ENCODE data around the gene SLC2A10.

Gene SLC2A10

DNA sequence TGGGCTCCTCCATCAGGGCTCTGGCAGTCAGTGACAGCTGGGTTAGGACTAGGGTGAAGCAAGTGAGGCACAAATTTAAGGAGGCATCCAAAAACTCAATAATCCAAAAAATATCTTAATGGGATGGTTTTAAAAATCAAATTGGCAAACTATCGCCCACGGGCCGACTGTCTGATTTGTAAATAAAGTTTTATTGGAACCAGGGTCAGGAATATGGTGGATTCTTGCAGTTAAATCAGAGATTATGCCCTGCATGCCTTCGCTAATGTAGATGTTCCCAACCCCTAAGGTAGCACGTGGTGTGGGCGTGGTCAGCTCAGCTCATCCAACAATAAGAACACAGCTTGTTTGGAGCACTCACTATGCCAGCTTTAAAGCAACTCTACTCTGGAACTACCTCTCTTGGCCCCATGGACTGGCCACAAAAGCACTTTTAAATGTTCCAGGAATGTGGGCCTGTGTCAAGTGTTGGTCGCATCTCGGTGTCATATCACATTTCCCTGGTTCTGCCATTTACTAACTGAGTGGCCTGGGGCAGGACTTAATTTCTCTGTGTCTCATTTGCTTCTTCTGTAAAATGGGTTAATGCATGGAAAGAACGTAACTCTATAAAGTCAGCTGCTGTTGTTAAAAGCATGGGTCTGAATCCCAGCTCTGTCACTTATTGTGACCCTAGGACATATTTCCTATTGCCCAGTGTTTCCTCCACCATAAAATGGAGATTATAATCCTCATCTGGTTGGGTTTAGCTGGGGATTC is 27.2 kb upstream of the SLC2A10 start:
- Histone ChIP-seq H3K9me2 (replicated peaks; ENCODE audit: insufficient read depth, low read length) (no peaks in the 10 kb centered on the region), H3K36me3 (ENCODE audit: low read length) (peaks cover 20% of the 10 kb centered on the region), H3K79me2 (ENCODE audit: insufficient read depth, low read length) (peaks cover 27% of the 10 kb centered on the region), H3K9me3 (ENCODE audit: insufficient read depth, low read length) (no peaks in the 10 kb centered on the region), H3K27ac (ENCODE audit: low read depth, low read length) (no peak overlapping the region), H4K20me1 (ENCODE audit: low read depth, low read length) (peaks cover 4% of the 10 kb centered on the region; the same call in 1 of the 2 replicates), H3K4me2 (ENCODE audit: low read depth, low read length, poor library complexity, severe bottlenecking) (no peak overlapping the region), H3K9ac (ENCODE audit: low read length) (no peak overlapping the region), H3F3A (ENCODE audit: insufficient read depth) (peaks cover 12% of the 10 kb centered on the region), H3K4me3 (ENCODE audit: insufficient read depth, low read length, poor library complexity, severe bottlenecking) (no peak overlapping the region), H3K27me3 (ENCODE audit: low read length) (no peaks in the 10 kb centered on the region), H2AFZ (ENCODE audit: low read depth, low read length, severe bottlenecking) (no peak overlapping the region)
- no peak for TF ChIP-seq EZH2phosphoT487 (conservative IDR thresholded peaks at IDR 0.05; ENCODE audit: low read length)
- TF ChIP-seq, protein P1, sequence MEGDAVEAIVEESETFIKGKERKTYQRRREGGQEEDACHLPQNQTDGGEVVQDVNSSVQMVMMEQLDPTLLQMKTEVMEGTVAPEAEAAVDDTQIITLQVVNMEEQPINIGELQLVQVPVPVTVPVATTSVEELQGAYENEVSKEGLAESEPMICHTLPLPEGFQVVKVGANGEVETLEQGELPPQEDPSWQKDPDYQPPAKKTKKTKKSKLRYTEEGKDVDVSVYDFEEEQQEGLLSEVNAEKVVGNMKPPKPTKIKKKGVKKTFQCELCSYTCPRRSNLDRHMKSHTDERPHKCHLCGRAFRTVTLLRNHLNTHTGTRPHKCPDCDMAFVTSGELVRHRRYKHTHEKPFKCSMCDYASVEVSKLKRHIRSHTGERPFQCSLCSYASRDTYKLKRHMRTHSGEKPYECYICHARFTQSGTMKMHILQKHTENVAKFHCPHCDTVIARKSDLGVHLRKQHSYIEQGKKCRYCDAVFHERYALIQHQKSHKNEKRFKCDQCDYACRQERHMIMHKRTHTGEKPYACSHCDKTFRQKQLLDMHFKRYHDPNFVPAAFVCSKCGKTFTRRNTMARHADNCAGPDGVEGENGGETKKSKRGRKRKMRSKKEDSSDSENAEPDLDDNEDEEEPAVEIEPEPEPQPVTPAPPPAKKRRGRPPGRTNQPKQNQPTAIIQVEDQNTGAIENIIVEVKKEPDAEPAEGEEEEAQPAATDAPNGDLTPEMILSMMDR (IDR thresholded peaks at IDR 0.05; ENCODE audit: insufficient read depth, low read length, poor library complexity, severe bottlenecking) = no peak

DNA sequence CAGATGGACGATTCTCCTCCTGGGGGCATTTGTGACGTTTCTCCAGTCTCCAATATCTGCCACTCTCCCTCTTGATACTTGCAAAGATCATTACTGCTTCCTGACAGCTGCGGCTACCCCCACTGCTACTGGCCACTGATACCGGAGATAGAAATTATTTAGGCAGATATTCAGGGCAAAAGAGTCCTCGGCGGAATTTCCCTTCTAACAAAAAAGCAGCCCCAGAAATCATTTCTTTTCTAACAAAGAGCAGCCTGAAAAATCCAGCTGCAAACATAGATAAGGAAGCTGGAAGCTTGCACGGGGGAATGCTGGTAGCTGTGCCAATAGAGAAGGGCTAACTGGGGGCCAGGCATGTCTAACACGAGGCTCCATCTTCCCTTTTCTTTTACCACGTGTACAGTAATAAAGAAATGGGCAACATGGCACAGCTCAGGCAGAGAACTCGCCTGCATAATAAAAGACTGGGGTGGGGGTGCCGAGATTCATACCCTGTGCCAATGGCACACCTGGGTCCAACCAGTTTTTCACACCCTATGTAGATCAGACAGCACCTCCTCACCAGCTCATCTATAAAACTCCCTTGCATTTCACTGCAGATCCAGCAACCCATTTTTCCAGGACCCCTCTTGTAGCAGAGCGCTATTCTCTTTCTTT is 26.3 kb upstream of the SLC2A10 start:
- H3F3A ChIP-seq (ENCODE audit: insufficient read depth) = peaks cover 12% of the 10 kb centered on the region
- H2AFZ ChIP-seq (ENCODE audit: low read depth, low read length, severe bottlenecking) = no peak overlapping the region
- no peak overlapping the region for H3K4me3 ChIP-seq (ENCODE audit: insufficient read depth, low read length, poor library complexity, severe bottlenecking)
- peaks cover 20% of the 10 kb centered on the region for H3K36me3 ChIP-seq (ENCODE audit: low read length)
- H3K79me2 ChIP-seq (ENCODE audit: insufficient read depth, low read length) = peaks cover 36% of the 10 kb centered on the region
- peaks cover 10% of the 10 kb centered on the region; the same call in 1 of the 2 replicates for H4K20me1 ChIP-seq (ENCODE audit: low read depth, low read length)
- no peak overlapping the region for H3K4me2 ChIP-seq (ENCODE audit: low read depth, low read length, poor library complexity, severe bottlenecking)
- no peaks in the 10 kb centered on the region for H3K9me3 ChIP-seq (ENCODE audit: insufficient read depth, low read length)
- no peaks in the 10 kb centered on the region for H3K9me2 ChIP-seq (replicated peaks; ENCODE audit: insufficient read depth, low read length)
- H3K9ac ChIP-seq (ENCODE audit: low read length) = no peak overlapping the region
- TF ChIP-seq, protein P1 (IDR thresholded peaks at IDR 0.05; ENCODE audit: insufficient read depth, low read length, poor library complexity, severe bottlenecking) = no peak
- TF ChIP-seq EZH2phosphoT487 (conservative IDR thresholded peaks at IDR 0.05; ENCODE audit: low read length) = no peak
- no peak overlapping the region for H3K27ac ChIP-seq (ENCODE audit: low read depth, low read length)
- no peaks in the 10 kb centered on the region for H3K27me3 ChIP-seq (ENCODE audit: low read length)

GRCh38 chr20:46683668-46683938 is 25.8 kb upstream of the SLC2A10 start:
- Histone ChIP-seq H3K4me3 (ENCODE audit: insufficient read depth, low read length, poor library complexity, severe bottlenecking) (no peak overlapping the region), H3K4me2 (ENCODE audit: low read depth, low read length, poor library complexity, severe bottlenecking) (no peak overlapping the region), H4K20me1 (ENCODE audit: low read depth, low read length) (peaks cover 11% of the 10 kb centered on the region; the same call in 1 of the 2 replicates), H3K36me3 (ENCODE audit: low read length) (peaks cover 20% of the 10 kb centered on the region), H3K9me2 (replicated peaks; ENCODE audit: insufficient read depth, low read length) (no peaks in the 10 kb centered on the region), H3K27ac (ENCODE audit: low read depth, low read length) (no peak overlapping the region), H3K9ac (ENCODE audit: low read length) (no peak overlapping the region), H3K79me2 (ENCODE audit: insufficient read depth, low read length) (peaks cover 41% of the 10 kb centered on the region), H2AFZ (ENCODE audit: low read depth, low read length, severe bottlenecking) (no peak overlapping the region), H3K9me3 (ENCODE audit: insufficient read depth, low read length) (no peaks in the 10 kb centered on the region), H3K27me3 (ENCODE audit: low read length) (no peaks in the 10 kb centered on the region), H3F3A (ENCODE audit: insufficient read depth) (peaks cover 12% of the 10 kb centered on the region)
- TF ChIP-seq, protein P1 (IDR thresholded peaks at IDR 0.05; ENCODE audit: insufficient read depth, low read length, poor library complexity, severe bottlenecking) = no peak
- no peak for TF ChIP-seq EZH2phosphoT487 (conservative IDR thresholded peaks at IDR 0.05; ENCODE audit: low read length)
